ENCODE data around the gene C12orf43.

The C12orf43 gene

GRCh38 chr12:120979220-120979861 lies 36.9 kb downstream of the C12orf43 start:
- no peak for DNase-seq (ENCODE audit: low read depth)
- TF ChIP-seq, protein P1, sequence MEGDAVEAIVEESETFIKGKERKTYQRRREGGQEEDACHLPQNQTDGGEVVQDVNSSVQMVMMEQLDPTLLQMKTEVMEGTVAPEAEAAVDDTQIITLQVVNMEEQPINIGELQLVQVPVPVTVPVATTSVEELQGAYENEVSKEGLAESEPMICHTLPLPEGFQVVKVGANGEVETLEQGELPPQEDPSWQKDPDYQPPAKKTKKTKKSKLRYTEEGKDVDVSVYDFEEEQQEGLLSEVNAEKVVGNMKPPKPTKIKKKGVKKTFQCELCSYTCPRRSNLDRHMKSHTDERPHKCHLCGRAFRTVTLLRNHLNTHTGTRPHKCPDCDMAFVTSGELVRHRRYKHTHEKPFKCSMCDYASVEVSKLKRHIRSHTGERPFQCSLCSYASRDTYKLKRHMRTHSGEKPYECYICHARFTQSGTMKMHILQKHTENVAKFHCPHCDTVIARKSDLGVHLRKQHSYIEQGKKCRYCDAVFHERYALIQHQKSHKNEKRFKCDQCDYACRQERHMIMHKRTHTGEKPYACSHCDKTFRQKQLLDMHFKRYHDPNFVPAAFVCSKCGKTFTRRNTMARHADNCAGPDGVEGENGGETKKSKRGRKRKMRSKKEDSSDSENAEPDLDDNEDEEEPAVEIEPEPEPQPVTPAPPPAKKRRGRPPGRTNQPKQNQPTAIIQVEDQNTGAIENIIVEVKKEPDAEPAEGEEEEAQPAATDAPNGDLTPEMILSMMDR (IDR thresholded peaks at IDR 0.05; ENCODE audit: low read length, missing control alignments), result no peak
- no peak overlapping the region for H3K4me3 ChIP-seq (replicated peaks; ENCODE audit: low read depth, low read length)

- no peak within 1 kb of the TSS for H3K4me3 ChIP-seq (replicated peaks; ENCODE audit: low read depth, low read length)
- no peak for DNase-seq (ENCODE audit: low read depth)
- TF ChIP-seq, protein P1 (IDR thresholded peaks at IDR 0.05; ENCODE audit: low read length, missing control alignments), result no peak
Observed at GRCh38 chr12:120978296-120979219, 37.7 kb downstream of the C12orf43 start, which contains the start of gene HNF1A. Gene HNF1A, plus strand, starts transcription at chr12:120978543. Its CDS starts 226 bp downstream, at chr12:120978769.

DNA sequence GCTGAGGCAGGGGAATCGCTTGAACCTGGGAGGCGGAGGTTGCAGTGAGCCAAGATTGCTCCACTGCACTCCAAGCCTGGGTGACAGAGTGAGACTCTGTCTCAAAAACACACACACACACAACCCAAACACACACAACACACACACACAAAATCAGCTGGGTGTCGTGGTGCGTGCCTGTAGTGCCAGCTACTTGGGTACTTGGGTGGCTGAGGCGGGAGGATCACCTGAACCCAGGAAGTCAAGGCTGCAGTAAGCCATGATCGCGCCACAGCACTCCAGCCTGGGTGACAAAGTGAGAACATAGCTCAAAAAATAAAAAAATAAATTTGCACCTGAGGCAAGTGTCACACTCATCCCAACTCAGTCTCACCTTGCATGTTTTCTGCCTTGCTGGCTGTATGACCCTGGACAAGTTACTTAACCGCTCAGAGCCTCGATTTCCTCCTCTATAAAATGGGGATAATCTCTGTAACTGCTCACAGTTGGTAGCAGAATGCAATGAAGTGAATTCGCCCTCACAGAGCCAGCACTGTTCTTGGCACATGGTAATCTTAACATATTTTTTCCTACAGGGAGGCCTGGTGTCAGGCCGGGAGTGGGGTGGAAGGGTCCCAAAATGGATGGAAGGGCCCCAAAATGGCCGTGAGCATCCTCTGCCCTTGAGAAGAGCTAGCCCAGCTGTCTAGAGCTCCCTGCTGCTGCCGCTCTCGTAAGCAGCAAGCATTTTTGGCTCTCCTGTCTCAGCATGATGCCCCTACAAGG lies 38.6 kb downstream of the C12orf43 start:
- DNase-seq (ENCODE audit: low read depth), result no peak
- TF ChIP-seq, protein P1 (IDR thresholded peaks at IDR 0.05; ENCODE audit: low read length, missing control alignments), result no peak
- no peak overlapping the region for H3K4me3 ChIP-seq (replicated peaks; ENCODE audit: low read depth, low read length)

GRCh38 chr12:120972870-120973543 lies 43.3 kb downstream of the C12orf43 start:
- TF ChIP-seq, protein P1 (IDR thresholded peaks at IDR 0.05; ENCODE audit: low read length, missing control alignments), result no peak
- DNase-seq (ENCODE audit: low read depth), result no peak
- H3K4me3 ChIP-seq (replicated peaks; ENCODE audit: low read depth, low read length), result no peak overlapping the region

GRCh38 chr12:120971299-120972180 lies 44.7 kb downstream of the C12orf43 start:
- no peak overlapping the region for H3K4me3 ChIP-seq (replicated peaks; ENCODE audit: low read depth, low read length)
- peak; percentile 79 for DNase-seq (ENCODE audit: low read depth)
- TF ChIP-seq, protein P1 (IDR thresholded peaks at IDR 0.05; ENCODE audit: low read length, missing control alignments), result peak; percentile 82
